GM12874 (cell line): ENCODE measurements around the gene ZMYND11.

Experiments used
- CTCF ChIP-seq: IDR thresholded peaks from 2 replicates; pipeline ENCODE4 v1.5.1; 2011; ENCODE audit warnings: low read depth, mild to moderate bottlenecking, control low read depth, low read length, moderate library complexity; ENCODE audit not compliant: insufficient read depth

Gene ZMYND11

DNA sequence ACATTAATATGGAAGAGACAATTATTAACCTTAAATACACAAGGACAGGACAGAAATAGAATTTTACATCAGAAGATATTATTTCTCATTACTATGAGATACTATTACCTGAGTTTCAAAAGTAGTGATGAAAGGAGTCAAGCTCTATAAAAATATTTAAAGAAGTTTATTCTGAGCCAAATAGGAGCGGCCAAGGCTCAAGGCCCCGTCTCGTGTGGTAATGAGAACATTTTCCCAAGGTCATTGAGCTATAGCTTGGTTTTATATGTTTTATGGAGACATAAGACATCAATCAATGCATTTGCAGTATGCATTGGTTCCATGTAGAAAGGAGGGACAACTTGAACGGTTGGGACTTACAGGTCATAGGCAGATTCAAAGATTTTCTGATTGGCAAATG is 29.4 kb upstream of the ZMYND11 start:
- TF ChIP-seq CTCF, result no peak

- TF ChIP-seq CTCF, result no peak
Observed at GRCh38 chr10:106740-107139, 28.5 kb upstream of the ZMYND11 start.

GRCh38 chr10:112246-112645 is 23.0 kb upstream of the ZMYND11 start:
- no peak for TF ChIP-seq CTCF

GRCh38 chr10:124874-125273 is 10.4 kb upstream of the ZMYND11 start:
- no peak for TF ChIP-seq CTCF

DNA sequence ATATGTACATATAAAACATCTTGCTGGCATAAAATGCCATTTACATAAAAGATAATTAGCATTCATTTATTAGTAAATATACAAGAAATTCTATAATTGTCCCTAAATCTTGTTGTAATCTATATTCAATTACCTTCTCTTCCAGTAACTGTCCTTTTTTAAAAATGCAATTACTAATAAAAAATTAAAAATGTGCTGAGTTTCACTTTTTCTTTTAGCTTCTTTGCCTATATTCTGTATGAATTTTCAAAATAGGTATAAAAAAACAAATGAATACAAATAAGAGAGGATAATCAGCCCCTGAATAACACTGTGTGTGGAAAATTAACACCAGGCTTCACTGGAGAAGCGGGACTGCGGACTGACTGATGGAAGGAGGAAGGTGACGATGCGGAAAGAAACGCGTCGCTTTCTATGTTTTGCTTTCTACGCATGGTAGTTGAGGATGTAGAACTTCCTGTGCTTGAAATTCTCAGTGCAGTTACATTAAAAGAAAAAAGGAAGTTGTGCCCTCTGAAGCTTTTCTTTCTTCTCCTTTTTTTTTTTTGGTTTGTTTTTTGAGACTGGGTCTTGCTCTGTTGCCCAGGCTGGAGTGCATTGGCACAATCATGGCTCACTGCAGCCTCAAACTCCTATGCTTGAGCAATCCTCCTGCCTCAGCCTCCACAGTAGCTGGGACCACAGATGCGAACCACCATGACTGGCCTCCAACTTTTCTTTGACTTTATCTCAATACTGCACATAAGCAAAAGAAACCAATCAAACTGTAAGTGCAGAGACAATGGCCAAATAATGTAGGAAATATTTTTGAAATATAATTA is 7.4 kb upstream of the ZMYND11 start:
- no peak for TF ChIP-seq CTCF

DNA sequence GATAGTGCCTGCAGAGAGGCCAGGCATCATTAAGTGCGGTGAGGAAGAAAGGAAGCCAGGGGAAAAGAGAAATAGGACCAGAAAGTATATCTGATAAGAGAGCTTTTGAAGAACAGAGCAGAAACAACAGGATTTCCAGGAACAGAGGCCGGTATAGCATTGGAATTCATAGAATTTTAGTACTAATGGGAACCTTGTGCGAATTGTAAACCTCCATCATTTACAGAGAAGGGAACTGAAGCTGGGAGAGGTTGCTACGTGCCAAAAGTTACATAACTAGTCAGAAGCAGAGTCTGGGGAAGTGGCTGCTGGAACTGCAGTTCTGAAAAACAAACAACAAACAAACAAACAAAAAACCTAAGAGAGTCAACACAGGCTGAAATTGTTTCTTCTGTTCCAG is 5.4 kb upstream of the ZMYND11 start:
- no peak for TF ChIP-seq CTCF

GRCh38 chr10:132946-133898 is 2.0 kb upstream of the ZMYND11 start:
- no peak for TF ChIP-seq CTCF
